Adrenal gland (tissue), 5 donors: Measurements from ENCODE around the gene SLC24A5.

ENCODE experiments used
- POLR2A ChIP-seq, 2 donors: fragments of 450-650 bp; IDR thresholded peaks; one replicate each; pipeline ENCODE4 v1.6.1; 2017; ENCODE audit warnings: antibody characterized with exemption in 2 of 2, mild to moderate bottlenecking in 2 of 2, moderate library complexity in 1 of 2
- TF ChIP-seq, protein P1 (sequence below), 6 experiments: fragments of 450-650 bp in 4 of 6; fragments of 200-600 bp in 2 of 6; sonication (generic) in 1 of 6; IDR thresholded peaks; 1 replicate in 5 of 6; 2 replicates in 1 of 6; pipeline versions ENCODE4 v1.5.1 to v1.8.0; 2016 to 2021; ENCODE audit warnings: antibody characterized with exemption in 6 of 6, mild to moderate bottlenecking in 2 of 6, moderate library complexity in 1 of 6
- donor health status: DM: no; HTN: no; CAD: no.

DNA sequence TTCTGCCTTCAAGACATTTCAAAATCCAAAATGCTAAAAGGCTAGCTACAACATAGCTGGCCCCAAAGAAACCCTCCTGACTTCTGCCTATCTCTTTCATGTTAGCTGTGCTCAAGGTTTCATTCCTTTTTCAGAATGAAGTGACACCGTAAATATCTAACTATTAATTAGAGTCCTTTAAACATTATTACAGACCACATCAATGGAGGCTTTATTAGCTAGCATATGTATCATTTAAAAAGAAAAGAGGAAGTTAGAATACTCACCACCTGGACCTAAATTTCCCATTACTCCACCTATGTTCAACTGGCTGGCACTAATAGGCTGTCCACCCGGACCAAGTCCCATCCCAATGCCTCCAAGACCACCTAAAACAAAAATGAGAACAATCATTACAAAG is 32.7 kb downstream of the SLC24A5 start:
- TF ChIP-seq, protein P1, sequence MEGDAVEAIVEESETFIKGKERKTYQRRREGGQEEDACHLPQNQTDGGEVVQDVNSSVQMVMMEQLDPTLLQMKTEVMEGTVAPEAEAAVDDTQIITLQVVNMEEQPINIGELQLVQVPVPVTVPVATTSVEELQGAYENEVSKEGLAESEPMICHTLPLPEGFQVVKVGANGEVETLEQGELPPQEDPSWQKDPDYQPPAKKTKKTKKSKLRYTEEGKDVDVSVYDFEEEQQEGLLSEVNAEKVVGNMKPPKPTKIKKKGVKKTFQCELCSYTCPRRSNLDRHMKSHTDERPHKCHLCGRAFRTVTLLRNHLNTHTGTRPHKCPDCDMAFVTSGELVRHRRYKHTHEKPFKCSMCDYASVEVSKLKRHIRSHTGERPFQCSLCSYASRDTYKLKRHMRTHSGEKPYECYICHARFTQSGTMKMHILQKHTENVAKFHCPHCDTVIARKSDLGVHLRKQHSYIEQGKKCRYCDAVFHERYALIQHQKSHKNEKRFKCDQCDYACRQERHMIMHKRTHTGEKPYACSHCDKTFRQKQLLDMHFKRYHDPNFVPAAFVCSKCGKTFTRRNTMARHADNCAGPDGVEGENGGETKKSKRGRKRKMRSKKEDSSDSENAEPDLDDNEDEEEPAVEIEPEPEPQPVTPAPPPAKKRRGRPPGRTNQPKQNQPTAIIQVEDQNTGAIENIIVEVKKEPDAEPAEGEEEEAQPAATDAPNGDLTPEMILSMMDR (IDR thresholded peaks at IDR 0.05), result no peak
- no peak for TF ChIP-seq POLR2A (IDR thresholded peaks at IDR 0.05)
